ENCODE data around the gene PIP.

DNA sequence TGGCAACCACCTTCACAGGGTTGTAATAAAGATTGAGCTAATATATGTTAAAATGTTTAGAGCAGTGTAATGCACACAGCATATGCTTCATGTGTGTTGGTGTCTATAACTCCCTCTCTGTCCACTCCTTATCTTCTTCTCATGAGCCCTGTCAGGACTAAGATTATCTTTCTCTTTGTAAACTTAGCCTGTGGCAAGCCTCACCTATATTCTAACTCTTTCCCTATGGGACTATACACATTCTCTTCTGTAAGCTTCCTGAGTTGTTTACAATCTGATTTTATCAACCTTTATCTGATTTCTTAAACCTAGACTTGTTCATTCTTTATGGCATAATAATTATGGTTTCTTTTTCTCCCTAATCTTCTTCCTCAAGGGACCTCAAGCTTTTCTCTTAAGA, 2.4 kb upstream of the PIP start:
- TF ChIP-seq, protein P1, sequence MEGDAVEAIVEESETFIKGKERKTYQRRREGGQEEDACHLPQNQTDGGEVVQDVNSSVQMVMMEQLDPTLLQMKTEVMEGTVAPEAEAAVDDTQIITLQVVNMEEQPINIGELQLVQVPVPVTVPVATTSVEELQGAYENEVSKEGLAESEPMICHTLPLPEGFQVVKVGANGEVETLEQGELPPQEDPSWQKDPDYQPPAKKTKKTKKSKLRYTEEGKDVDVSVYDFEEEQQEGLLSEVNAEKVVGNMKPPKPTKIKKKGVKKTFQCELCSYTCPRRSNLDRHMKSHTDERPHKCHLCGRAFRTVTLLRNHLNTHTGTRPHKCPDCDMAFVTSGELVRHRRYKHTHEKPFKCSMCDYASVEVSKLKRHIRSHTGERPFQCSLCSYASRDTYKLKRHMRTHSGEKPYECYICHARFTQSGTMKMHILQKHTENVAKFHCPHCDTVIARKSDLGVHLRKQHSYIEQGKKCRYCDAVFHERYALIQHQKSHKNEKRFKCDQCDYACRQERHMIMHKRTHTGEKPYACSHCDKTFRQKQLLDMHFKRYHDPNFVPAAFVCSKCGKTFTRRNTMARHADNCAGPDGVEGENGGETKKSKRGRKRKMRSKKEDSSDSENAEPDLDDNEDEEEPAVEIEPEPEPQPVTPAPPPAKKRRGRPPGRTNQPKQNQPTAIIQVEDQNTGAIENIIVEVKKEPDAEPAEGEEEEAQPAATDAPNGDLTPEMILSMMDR (IDR thresholded peaks at IDR 0.05) = no peak
- TF ChIP-seq POLR2A (IDR thresholded peaks at IDR 0.05) = no peak
